Neuron (in vitro differentiated cells): ENCODE data around the gene LINGO3.
A peak's percentile ranks its signal among the peaks of the same experiment; 100 is the strongest.
"Not testable (repeated sequence)": the region's sequence is repeated elsewhere in the genome, so short reads cannot be mapped to it uniquely, and the experiment has no call there.

Experiments used
- H2AFZ ChIP-seq: one replicate; pipeline ENCODE4 v1.6.1; 2013; ENCODE audit warnings: low read depth, mild to moderate bottlenecking, inconsistent platforms, low read length, moderate library complexity
- H3K27me3 ChIP-seq: one replicate; pipeline ENCODE4 v1.6.1; 2013; ENCODE audit warnings: low read length; ENCODE audit not compliant: insufficient read depth
- H3K36me3 ChIP-seq: one replicate; pipeline ENCODE4 v1.6.1; 2013; ENCODE audit warnings: low read length; ENCODE audit not compliant: insufficient read depth
- H3K4me1 ChIP-seq: one replicate; pipeline ENCODE4 v1.6.1; 2013; ENCODE audit warnings: low read length; ENCODE audit not compliant: insufficient read depth
- H3K4me3 ChIP-seq: 2 replicates; pipeline ENCODE4 v1.5.1; 2013; ENCODE audit warnings: mild to moderate bottlenecking, low read length, moderate library complexity
- H3K9me3 ChIP-seq: one replicate; pipeline ENCODE4 v1.6.1; 2013; ENCODE audit warnings: low read length

Gene LINGO3

DNA sequence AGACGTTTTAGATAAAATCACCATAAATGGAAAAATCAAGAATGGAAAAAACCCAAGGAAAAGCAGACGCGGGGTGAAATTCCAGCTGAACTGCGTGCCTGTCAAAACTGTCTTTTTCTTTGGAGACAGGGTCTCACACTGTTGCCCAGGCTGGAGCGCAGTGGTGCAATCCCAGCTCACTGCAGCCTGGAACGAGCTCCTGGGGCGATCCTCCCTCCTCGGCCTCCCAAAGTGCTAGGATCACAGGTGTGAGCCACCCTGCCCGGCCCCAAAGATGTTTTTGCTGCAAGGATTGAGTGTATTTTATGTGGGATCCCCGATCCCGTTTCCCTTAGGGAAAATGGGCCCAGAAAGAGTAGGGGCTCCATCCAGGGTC, 25.1 kb downstream of the LINGO3 start:
- no peak overlapping the region for H2AFZ ChIP-seq
- no peaks in the 10 kb centered on the region for H3K9me3 ChIP-seq
- H3K36me3 ChIP-seq = no peaks in the 10 kb centered on the region
- no peak overlapping the region for H3K4me3 ChIP-seq
- peaks cover 5% of the 10 kb centered on the region for H3K27me3 ChIP-seq
- peaks cover 12% of the 10 kb centered on the region for H3K4me1 ChIP-seq

DNA sequence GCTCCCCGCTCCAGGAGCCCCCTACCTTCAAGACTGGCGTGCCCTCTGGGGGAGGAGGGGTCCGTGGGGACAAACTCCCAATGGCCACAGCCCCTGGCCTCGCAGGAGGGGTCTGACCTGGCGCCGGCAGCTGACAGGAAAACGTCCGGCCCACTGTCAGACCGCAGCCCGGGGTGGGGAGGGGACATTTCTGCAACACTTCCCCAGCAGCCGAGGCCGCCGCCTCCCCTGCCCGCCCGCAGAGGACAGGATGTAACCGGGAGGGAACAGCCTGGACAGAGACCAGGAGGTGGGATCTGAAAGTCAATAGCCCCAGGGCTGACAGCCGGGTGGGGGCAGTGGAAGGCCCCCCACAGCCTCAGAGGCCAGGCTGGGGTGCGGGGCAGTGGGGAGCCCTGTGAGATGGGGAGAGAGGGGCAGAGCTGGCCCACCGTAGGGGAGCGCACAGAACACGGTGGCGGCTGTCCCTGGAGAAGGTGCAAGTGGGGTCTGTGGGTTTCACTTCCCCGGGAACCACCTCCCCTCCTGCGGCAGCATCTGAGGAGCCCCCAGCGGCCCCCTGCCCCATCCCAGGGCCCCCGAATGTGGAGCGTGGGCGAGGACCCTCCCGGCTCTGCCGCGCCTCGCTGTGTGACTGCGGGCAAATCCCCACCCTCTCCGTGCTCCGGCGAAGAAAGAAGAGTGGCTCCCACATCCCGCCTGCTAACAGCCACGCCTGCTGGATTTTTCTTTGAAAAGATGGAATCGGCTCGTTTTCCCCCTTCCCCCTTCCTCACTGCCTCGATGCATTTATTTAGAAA, 25.7 kb downstream of the LINGO3 start, which contains the start of gene PEAK3:
PEAK3 (minus strand) TSS at position 114 of the 800 bp plus-strand sequence. CDS start 1,244 bp downstream, outside the sequence.
- no peaks in the 10 kb centered on the region for H3K9me3 ChIP-seq
- peak within 1 kb of the TSS; percentile 51 for H2AFZ ChIP-seq
- H3K4me3 ChIP-seq = no peak within 1 kb of the TSS
- peaks cover 12% of the 10 kb centered on the region for H3K4me1 ChIP-seq
- peaks cover under 1% of the 10 kb centered on the region for H3K27me3 ChIP-seq
- no peaks in the 10 kb centered on the region for H3K36me3 ChIP-seq

DNA sequence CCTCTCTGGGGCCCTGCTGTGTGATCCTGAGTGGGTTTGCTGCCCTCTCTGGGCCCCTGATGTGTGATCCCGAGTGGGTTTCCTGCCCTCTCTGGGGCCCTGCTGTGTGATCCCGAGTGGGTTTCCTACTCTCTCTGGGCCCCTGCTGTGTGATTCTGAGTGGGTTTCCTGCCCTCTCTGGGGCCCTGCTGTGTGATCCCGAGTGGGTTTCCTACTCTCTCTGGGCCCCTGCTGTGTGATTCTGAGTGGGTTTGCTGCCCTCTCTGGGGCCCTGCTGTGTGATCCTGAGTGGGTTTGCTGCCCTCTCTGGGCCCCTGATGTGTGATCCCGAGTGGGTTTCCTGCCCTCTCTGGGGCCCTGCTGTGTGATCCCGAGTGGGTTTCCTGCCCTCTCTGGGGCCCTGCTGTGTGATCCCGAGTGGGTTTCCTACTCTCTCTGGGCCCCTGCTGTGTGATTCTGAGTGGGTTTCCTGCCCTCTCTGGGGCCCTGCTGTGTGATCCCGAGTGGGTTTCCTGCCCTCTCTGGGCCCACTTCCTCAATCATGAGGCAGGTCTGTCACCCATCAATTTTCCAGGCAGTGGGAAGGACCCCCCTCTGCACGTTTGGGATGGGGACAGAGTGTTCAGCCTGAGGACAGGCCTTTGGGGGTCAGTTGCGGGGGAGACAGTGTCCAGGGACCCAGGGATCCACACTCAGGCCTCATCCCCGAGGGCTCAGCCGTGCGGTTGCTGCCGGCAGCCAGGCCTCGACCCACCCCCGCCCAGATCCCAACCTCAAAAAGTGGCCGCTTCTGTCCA, 26.5 kb downstream of the LINGO3 start:
- H3K4me3 ChIP-seq, H3K36me3 ChIP-seq, H3K9me3 ChIP-seq: not testable (repeated sequence)

DNA sequence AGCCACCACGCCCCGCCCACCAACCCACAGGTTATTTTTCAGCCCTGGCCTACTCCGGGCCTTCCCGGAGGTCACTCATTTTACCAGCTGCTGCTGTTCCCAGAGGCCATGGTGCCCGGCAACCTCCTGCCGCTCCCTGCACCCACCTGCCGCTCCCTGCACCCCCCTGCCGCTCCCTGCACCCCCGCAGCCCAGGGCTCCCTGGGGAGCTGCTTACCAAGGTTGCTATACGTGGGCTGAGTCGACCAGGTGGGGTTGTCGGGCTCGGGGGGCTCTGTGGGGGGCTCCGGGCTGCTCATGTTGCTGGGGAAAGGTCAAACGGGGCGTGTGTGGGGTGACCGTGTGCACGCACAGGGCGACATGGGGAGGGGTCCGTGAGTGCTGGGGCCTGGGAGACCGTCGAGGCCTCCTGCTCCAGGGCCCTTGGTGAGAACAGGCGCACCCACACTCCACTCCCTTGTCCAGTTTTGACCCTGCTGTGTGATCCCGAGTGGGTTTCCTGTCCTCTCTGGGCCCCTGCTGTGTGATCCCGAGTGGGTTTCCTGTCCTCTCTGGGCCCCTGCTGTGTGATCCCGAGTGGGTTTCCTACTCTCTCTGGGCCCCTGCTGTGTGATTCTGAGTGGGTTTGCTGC, 27.2 kb downstream of the LINGO3 start:
- no peaks in the 10 kb centered on the region for H3K9me3 ChIP-seq
- no peaks in the 10 kb centered on the region for H3K36me3 ChIP-seq
- H2AFZ ChIP-seq = no peak overlapping the region
- H3K4me1 ChIP-seq = peaks cover 12% of the 10 kb centered on the region
- no peak overlapping the region for H3K4me3 ChIP-seq
- no peaks in the 10 kb centered on the region for H3K27me3 ChIP-seq

More for the DNA sequence above, 26.5 kb downstream of the LINGO3 start:
- H3K27me3 ChIP-seq = not testable (repeated sequence)
- Histone ChIP-seq H3K4me1 (peaks cover 12% of the 10 kb centered on the region), H2AFZ (peak overlapping the region; percentile 51)

DNA sequence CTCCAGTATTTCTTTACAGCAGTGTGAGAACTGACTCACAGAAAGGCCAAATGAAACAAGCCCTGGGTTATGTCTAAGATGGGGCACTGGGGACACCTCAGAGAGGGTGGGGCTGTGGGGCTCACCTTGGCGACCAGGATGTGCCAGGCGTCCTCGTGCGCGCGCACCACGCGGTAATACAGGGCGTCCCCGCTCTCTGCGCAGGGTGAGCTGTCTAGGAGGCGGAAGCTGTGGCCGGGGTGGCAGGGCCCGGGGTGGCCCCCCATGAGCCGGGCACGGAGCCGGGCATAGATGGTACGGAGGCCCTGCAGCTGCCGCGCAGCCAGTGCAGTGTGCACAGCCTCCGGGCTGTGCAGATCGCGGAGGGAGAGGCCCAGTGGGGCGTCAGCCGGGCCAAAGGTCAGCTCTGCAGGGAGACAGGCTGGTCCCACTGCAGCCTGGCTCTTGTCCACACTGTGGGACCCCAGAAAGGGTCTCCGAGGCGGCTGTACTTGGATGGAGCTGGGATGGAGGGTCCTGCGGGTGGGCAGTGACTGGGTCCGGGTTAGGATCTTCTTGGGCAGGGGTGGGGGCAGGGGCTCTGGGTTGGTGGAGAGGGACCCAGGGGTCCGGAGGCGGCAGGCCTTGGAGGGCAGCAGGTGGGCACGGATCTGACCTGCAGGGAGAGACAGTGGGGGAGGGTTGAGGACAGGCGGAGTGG, 29.3 kb downstream of the LINGO3 start:
- no peaks in the 10 kb centered on the region for H3K27me3 ChIP-seq
- no peak overlapping the region for H2AFZ ChIP-seq
- peaks cover 19% of the 10 kb centered on the region for H3K4me1 ChIP-seq
- H3K9me3 ChIP-seq = no peaks in the 10 kb centered on the region
- H3K4me3 ChIP-seq = no peak overlapping the region
- peaks cover 2% of the 10 kb centered on the region for H3K36me3 ChIP-seq

DNA sequence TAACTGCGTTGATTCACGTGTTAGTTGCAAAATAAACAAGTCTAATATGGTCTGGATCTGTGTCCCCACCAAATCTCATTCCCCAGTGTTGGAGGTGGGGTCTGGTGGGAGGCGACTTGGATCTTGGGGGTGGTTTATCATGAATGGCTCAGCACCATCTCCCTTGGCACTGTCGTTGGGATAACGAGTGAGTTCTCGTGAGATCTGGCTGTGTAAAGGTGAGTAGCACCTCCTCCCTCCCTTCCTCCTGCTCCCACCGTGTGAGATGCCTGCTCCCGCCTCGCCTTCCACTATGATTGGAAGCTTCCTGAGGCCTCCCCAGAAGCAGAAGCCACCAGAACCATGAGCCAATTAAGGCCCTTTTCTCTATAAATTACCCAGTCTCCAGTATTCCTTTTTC, 30.8 kb downstream of the LINGO3 start:
- Histone ChIP-seq H3K27me3 (no peaks in the 10 kb centered on the region), H3K4me1 (peaks cover 20% of the 10 kb centered on the region), H3K9me3 (no peaks in the 10 kb centered on the region), H2AFZ (no peak overlapping the region), H3K4me3 (no peak overlapping the region), H3K36me3 (peaks cover 15% of the 10 kb centered on the region)

DNA sequence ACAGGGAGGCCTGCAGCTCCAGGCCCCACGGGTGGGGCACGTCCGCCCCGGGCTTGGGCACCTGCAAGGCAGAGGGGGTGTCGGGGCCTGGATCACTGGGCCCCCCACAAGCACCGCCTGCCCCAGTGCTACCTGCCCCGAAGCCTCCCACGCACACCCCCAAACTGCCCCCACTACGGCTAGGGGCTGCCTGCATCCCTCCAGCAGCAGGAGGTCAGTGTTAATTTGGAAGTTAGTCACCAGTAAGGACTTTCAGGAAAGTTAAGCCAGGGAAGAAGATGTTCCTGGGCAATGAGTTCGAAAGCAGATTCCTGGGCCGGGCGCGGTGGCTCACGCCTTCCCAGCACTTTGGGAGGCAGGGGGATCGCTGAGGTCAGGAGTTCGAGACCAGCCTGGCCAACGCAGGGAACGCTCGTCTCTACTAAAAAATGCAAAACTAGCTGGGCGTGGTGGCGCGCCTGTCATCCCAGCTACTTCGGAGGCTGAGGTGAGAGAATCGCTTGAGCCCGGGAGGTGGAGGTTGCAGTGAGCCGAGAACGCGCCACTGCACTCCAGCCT, 31.4 kb downstream of the LINGO3 start:
- no peak overlapping the region for H2AFZ ChIP-seq
- H3K4me1 ChIP-seq = peaks cover 18% of the 10 kb centered on the region
- no peaks in the 10 kb centered on the region for H3K27me3 ChIP-seq

DNA sequence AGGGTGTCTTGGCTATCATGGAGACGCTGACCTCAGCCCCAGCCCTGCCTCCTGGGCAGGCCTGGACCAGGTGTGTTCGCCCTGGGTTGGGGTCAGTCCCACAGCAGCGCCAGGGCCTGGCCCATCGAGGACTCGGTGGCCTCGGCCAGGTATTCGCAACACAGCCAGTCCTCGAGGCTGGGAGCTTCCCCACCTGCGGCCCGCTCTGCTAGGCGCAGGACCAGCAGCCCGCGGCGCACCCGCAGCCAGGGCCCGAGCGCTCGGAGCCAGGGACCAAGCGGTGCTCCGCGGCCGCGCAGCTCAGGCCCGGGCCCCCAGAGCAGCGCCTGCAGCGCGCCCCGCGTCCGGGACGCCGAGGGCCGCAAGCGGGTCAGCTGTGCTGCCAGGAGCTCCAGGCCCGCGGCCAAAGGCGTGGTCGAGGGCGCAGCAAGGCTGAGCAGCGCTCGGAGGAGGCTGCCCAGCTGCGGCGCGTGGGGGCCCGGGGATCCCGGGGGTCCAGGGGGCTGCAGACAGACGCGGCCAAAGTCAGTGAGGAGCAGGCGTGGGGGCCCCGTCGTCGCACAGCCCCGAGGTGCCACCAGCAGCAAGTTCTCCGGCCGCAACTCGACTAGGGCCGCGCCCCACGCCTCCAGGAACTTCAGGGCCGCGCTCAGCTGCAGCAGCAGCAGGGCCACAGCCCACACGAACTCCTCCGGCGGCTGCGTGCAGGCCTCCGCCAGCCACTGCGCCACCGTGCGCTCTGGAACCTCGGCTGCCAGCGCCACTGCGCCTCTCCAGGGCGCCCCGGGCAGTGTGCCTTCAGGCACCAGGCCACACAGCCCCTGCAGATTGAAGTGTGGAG, 32.1 kb downstream of the LINGO3 start:
- Histone ChIP-seq H3K4me1 (peaks cover 22% of the 10 kb centered on the region), H3K27me3 (no peaks in the 10 kb centered on the region), H2AFZ (no peak overlapping the region), H3K9me3 (no peaks in the 10 kb centered on the region), H3K36me3 (peaks cover 22% of the 10 kb centered on the region), H3K4me3 (no peak overlapping the region)

More for the DNA sequence above, 31.4 kb downstream of the LINGO3 start:
- Histone ChIP-seq H3K36me3 (peaks cover 18% of the 10 kb centered on the region), H3K4me3 (no peak overlapping the region), H3K9me3 (no peaks in the 10 kb centered on the region)

DNA sequence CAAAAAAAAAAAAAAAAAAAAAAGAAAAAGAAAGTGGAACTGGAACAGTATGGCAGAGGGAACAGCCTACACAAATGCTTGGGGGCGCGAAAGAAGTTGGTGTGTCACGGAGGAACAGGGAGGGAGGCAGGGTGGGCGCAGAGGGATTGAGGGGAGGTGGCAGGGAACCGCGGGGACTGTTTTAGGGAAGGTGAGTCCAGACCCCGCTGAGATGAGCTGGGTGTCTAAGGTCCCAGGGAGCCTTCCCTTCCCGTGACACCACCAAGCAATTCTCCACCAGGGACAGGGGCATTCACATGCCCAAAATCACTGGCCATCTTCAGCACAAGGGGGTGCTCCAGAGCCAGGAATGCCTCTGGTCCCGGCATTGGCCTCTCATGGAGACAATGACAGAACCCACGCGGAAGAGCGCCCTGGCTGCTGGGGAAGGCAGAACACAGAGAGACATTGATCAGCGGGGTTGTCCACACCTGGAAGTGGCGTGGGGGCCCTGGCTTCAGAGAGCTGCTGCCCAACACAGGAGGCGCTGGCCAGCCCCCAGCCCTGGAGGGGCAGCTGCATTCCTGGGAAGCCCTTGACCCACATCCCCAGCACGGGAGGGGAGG, 32.9 kb downstream of the LINGO3 start:
- no peaks in the 10 kb centered on the region for H3K9me3 ChIP-seq
- no peak overlapping the region for H2AFZ ChIP-seq
- H3K36me3 ChIP-seq = peaks cover 22% of the 10 kb centered on the region
- no peak overlapping the region for H3K4me3 ChIP-seq
- peaks cover 22% of the 10 kb centered on the region for H3K4me1 ChIP-seq
- H3K27me3 ChIP-seq = no peaks in the 10 kb centered on the region

DNA sequence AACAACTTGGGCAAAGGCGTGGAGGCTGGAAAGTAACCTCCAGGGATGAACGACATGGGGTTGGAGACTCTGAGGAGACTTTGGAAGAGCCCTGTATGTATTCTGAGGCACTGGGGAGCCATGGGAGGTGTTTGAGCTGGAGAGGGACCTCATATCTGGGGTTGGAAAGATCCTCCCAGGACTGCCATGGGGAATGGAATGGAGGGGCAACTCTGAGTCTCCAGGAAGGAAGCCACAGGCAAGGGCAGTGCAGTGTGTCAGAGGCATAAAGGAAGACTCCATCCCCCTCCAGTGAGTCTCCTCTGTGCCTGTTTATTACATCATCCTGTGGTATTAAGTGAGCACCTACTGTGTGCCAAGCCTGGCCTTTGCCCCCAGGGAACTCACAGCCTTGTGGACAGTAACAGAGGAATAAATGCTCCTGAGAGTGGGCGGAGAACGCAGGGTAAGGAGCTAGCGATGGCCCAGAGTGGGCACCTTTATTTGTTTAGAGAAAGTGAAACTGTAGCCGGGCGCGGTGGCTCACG, 33.7 kb downstream of the LINGO3 start:
- Histone ChIP-seq H3K9me3 (no peaks in the 10 kb centered on the region), H3K4me3 (no peak overlapping the region), H2AFZ (no peak overlapping the region), H3K27me3 (no peaks in the 10 kb centered on the region), H3K4me1 (peaks cover 22% of the 10 kb centered on the region), H3K36me3 (peaks cover 22% of the 10 kb centered on the region)

DNA sequence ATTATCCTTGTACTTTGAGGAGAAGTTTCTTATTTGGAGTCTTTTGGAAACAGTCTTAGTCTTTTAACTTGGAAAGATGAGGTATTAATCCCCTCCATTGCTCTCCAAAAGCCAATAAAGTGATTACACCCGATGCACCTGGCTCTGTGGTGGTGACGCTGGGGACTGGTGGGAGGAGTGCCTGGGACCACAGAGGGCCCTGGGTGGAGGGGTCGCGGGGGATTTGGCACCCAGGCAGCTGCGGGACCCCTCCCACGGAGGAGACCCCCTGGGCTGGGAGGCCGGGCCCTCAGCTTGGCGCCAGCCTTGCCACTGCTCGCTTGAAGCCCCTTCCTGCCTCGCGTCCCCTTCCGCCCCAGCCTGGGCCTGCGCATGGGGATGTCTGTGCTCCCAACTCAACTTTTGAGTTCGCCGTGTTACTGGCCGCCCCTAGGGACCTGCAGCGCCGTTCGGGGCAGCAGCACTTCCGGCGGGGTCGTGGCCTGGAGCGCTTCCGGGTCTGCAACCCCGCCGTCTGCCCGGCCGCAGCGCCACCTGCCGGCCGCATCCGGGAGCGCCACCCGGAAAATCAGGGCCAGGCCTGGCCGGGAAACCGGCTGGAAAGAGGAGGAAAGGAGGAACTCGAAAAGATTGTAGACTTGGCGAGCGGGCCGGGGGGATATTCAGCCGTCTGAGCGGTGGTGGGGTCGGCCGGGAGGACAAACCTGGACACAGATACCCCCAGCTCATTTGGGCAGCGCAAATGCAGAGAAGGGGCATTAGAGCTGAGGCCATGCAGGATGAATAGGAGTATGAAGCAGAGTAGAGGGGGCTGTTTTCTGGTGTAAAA, 34.4 kb downstream of the LINGO3 start:
- peaks cover 22% of the 10 kb centered on the region for H3K36me3 ChIP-seq
- H3K4me3 ChIP-seq = peak overlapping the region; percentile 23
- H2AFZ ChIP-seq = no peak overlapping the region
- peaks cover 24% of the 10 kb centered on the region for H3K4me1 ChIP-seq
- H3K27me3 ChIP-seq = no peaks in the 10 kb centered on the region
- H3K9me3 ChIP-seq = no peaks in the 10 kb centered on the region
